Skeletal muscle tissue (tissue), 4 donors: ENCODE results near the gene DNM2. TPM values are rescaled to one million over a fixed set of nuclear protein-coding genes. Genes with fewer than 3 reads are reported as not detected.

Source experiments
- H3K27ac ChIP-seq: one replicate; pipeline ENCODE4 v1.7.0; 2013; ENCODE audit warnings: mild to moderate bottlenecking, low read depth, low read length, inconsistent platforms
- H3K27me3 ChIP-seq, 3 donors: one replicate each; pipeline ENCODE4 v1.7.0; 2013; ENCODE audit warnings: low read length in 3 of 3; ENCODE audit not compliant: control insufficient read depth in 3 of 3, insufficient read depth in 3 of 3
- H3K36me3 ChIP-seq, 3 donors: one replicate each; pipeline ENCODE4 v1.7.0; 2013; ENCODE audit warnings: low read length in 3 of 3; ENCODE audit not compliant: control insufficient read depth in 3 of 3, insufficient read depth in 3 of 3
- H3K4me1 ChIP-seq, 3 donors: one replicate each; pipeline ENCODE4 v1.7.0; 2013; ENCODE audit warnings: low read length in 3 of 3, mild to moderate bottlenecking in 3 of 3; ENCODE audit not compliant: control insufficient read depth in 3 of 3, insufficient read depth in 3 of 3
- H3K4me3 ChIP-seq, 3 donors: one replicate each; pipeline ENCODE4 v1.7.0; 2013; ENCODE audit warnings: low read length in 3 of 3
- H3K9ac ChIP-seq, 3 donors: one replicate each; pipeline ENCODE4 v1.7.0; 2013; ENCODE audit warnings: low read length in 3 of 3, mild to moderate bottlenecking in 3 of 3, moderate library complexity in 2 of 3, low read depth in 1 of 3
- H3K9me3 ChIP-seq, 3 donors: one replicate each; pipeline ENCODE4 v1.7.0; 2013; ENCODE audit warnings: low read length in 3 of 3; ENCODE audit not compliant: control insufficient read depth in 3 of 3
- total RNA-seq: library from RNA; depleted of rRNA; stranded (reverse); fragments of >200 nt; gene quantifications from one replicate; pipeline ENCODE4 v1.2.3, GENCODE V29; 2014
- donor health status: Osteomylitis.

The DNM2 gene
- total RNA-seq, 1 donor from 2014 or later = 54.8 TPM

DNA sequence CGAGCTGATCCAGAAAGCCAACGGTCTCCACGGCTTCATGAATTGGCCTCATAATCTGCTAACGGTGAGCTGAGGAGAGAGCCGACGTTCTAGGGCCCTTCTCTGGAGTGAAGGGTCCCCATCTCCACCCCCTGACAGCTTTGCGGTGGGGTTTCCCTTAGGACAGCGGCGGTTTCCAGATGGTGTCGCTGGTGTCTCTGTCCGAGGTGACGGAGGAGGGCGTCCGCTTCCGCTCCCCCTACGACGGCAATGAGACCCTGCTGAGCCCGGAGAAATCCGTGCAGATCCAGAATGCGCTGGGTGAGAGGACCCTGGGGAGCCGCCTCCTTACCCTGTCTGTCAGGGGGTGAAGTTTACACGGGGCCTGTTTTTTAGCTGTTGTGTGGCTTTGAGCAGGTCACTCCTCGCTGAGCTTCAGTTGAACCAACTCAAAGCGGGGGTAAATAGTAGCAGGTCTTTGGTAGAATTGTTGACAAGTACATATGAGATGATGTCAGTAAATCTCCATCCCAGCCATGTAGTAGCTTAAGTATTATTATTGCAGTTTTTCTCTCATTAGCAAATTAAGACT, 15.8 kb upstream of the DNM2 start:
- peak overlapping the region; percentile 67 for H3K27ac ChIP-seq
- peaks cover under 1 to 5% (median 3%) of the 10 kb centered on the region in 3 donors for H3K36me3 ChIP-seq
- H3K4me3 ChIP-seq = peak overlapping the region; percentile 88 to 98 (median 91)
- H3K9ac ChIP-seq = peak overlapping the region; percentile 81 to 92 (median 90)
- no peaks in the 10 kb centered on the region for H3K27me3 ChIP-seq
- peaks cover 10 to 15% (median 15%) of the 10 kb centered on the region in 3 donors for H3K4me1 ChIP-seq
- no peaks in the 10 kb centered on the region for H3K9me3 ChIP-seq

DNA sequence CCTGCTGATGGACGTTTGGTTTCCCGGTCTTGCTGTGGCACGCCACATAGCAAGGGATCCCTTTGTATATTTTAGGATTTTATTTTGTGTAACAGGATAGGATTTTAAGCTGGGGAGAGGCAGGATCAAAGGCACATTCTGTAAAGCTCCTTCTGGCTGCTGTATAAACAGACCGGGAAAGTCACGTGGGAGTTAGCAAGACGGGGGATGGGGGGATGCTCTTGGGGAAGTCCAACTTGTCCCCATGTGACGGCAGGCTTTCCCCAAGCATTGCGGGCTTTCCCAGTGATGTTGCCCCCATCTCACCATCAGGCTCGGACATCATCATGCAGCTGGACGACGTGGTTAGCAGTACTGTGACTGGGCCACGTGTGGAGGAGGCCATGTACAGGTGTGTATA, 10.9 kb upstream of the DNM2 start:
- no peak overlapping the region for H3K9ac ChIP-seq
- no peak overlapping the region for H3K4me3 ChIP-seq
- no peaks in the 10 kb centered on the region for H3K9me3 ChIP-seq
- peaks cover 12 to 21% (median 15%) of the 10 kb centered on the region in 3 donors for H3K36me3 ChIP-seq
- H3K27ac ChIP-seq = no peak overlapping the region
- H3K4me1 ChIP-seq = peaks cover 4 to 5% (median 4%) of the 10 kb centered on the region in 3 donors
- H3K27me3 ChIP-seq = no peaks in the 10 kb centered on the region

DNA sequence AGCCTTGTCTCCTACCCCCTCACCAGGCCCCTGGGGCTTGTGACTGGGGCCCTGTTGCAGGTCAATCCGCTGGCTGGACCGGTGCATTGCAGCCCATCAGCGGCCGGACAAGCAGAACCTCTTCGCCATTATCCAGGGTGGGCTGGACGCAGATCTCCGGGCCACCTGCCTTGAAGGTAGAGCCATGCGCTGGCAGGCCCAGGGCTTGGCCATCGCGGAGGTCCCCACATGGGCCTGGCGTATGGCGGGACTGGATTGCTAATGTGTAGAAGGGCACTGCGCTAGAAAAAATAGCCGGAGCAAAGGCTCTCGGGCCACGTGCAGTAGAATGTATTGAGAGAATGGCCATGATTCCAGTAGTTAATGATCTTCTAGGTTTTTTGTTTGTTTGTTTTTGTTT, 10.4 kb upstream of the DNM2 start:
- Histone ChIP-seq H3K9me3 (no peaks in the 10 kb centered on the region), H3K27ac (no peak overlapping the region), H3K36me3 (peaks cover 16 to 22% (median 16%) of the 10 kb centered on the region in 3 donors)

DNA sequence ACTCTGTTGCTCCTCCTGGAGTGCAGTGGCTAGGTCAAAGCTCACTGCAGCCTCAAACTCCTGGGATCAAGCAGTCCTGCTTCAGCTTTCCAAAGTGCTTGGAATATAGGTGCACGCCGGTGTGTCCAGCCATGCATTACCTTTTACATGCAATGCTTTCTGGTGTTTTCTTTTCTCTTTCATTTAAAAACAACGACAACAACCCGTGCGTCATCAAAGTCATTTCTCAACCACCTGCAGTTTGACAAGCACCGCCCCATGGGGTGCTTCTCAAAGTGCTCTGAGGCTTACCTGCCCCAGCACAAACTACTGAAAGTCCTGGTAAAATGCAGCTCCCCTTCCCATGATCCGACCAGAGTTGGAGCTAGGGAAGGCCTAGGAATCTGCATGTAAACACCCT, 9.6 kb upstream of the DNM2 start:
- Histone ChIP-seq H3K4me1 (no peaks in the 10 kb centered on the region), H3K4me3 (no peak overlapping the region), H3K9me3 (no peaks in the 10 kb centered on the region), H3K36me3 (peaks cover 22 to 30% (median 23%) of the 10 kb centered on the region in 3 donors), H3K9ac (no peak overlapping the region), H3K27me3 (no peaks in the 10 kb centered on the region), H3K27ac (no peak overlapping the region)

More for the DNA sequence above, 10.4 kb upstream of the DNM2 start:
- no peaks in the 10 kb centered on the region for H3K27me3 ChIP-seq
- no peak overlapping the region for H3K4me3 ChIP-seq
- H3K9ac ChIP-seq = no peak overlapping the region
- peaks cover 0 to under 1% (median 0%) of the 10 kb centered on the region in 3 donors for H3K4me1 ChIP-seq

DNA sequence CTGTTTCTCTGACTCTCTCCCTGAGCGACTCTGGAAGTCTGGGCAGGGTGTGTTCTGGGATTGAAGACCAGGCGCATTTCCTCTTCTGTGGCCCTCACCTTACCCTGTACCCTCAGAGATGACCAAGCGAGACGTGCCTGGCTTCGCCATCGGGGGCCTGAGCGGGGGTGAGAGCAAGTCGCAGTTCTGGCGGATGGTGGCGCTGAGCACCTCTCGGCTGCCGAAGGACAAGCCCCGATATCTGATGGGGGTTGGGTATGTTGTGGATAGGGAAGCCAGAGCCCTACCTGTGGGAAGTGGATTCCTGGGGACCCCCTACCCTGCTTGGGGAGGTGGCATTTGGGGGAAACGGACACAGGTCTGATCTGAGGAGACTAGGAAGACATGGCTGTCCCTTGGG, 5.8 kb upstream of the DNM2 start:
- Histone ChIP-seq H3K27me3 (no peaks in the 10 kb centered on the region), H3K4me1 (peaks cover 0 to 1% (median 0%) of the 10 kb centered on the region in 3 donors), H3K27ac (no peak overlapping the region), H3K4me3 (no peak overlapping the region), H3K36me3 (peaks cover 24 to 33% (median 27%) of the 10 kb centered on the region in 3 donors), H3K9me3 (no peaks in the 10 kb centered on the region), H3K9ac (no peak overlapping the region)

DNA sequence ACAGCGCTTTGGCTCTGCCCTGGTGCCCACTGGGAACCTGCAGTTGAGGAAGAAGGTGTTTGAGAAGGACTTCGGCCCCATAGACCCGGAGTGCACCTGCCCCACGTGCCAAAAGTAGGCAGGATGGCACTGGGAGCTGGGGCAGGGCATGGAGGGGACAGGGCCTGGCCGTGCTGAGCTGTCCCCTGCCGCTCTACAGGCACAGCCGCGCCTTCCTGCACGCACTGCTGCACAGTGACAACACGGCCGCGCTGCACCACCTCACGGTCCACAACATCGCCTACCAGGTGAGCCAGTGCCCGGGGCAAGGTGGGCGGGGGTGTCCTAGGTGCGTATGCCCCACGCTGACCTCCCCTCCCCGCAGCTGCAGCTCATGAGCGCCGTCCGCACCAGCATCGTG, 5.1 kb upstream of the DNM2 start:
- Histone ChIP-seq H3K27ac (no peak overlapping the region), H3K9ac (no peak overlapping the region), H3K27me3 (no peaks in the 10 kb centered on the region), H3K4me3 (no peak overlapping the region), H3K9me3 (no peaks in the 10 kb centered on the region), H3K36me3 (peaks cover 20 to 27% (median 24%) of the 10 kb centered on the region in 3 donors), H3K4me1 (peaks cover 0 to 3% (median 0%) of the 10 kb centered on the region in 3 donors)

DNA sequence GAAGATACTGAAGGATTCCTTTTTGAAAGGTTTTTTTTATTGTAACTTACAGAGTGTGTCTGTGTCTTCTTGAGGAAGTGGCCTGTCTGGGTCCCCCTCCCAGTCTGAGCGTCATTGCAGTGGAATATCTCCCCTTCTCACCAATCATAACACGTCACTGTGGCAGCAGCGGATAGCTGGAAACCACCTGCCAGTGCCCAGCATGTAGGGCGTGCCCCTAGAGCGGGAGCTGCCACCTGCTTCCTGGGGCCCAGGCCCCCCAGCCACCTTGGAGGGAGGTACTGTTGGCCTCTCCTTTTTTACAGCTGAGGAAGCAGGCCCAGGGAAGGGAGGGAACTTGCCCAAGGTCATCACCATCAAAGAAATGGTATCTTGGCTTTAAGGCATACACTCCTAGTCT, 4.6 kb upstream of the DNM2 start:
- H3K27ac ChIP-seq = no peak overlapping the region
- H3K4me1 ChIP-seq = peaks cover 0 to 3% (median 1%) of the 10 kb centered on the region in 3 donors
- H3K4me3 ChIP-seq = no peak overlapping the region
- no peaks in the 10 kb centered on the region for H3K27me3 ChIP-seq
- H3K36me3 ChIP-seq = peaks cover 18 to 25% (median 24%) of the 10 kb centered on the region in 3 donors
- no peak overlapping the region for H3K9ac ChIP-seq
- no peaks in the 10 kb centered on the region for H3K9me3 ChIP-seq

DNA sequence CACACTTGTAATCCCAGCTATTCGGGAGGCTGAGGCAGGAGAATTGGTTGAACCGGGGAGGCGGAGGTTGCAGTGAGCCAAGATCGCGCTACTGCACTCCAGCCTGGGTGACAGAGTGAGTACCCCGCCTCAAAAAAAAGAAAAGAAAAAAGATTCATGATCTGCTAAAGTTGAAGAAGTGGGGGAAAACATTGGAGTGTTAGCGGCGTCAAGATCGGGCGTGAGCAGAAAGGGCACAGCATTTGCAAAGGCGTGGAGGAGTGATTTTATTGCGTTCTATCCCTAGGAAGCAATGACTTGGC, 874 bp upstream of the DNM2 start:
- Histone ChIP-seq H3K9ac (peak overlapping the region in 2 of 3 donors; percentile 54 to 79), H3K9me3 (no peaks in the 10 kb centered on the region), H3K4me3 (peak overlapping the region; percentile 73 to 81 (median 79)), H3K36me3 (peaks cover 12 to 23% (median 20%) of the 10 kb centered on the region in 3 donors), H3K27me3 (no peaks in the 10 kb centered on the region), H3K27ac (peak overlapping the region; percentile 17), H3K4me1 (peaks cover 23 to 25% (median 24%) of the 10 kb centered on the region in 3 donors)

DNA sequence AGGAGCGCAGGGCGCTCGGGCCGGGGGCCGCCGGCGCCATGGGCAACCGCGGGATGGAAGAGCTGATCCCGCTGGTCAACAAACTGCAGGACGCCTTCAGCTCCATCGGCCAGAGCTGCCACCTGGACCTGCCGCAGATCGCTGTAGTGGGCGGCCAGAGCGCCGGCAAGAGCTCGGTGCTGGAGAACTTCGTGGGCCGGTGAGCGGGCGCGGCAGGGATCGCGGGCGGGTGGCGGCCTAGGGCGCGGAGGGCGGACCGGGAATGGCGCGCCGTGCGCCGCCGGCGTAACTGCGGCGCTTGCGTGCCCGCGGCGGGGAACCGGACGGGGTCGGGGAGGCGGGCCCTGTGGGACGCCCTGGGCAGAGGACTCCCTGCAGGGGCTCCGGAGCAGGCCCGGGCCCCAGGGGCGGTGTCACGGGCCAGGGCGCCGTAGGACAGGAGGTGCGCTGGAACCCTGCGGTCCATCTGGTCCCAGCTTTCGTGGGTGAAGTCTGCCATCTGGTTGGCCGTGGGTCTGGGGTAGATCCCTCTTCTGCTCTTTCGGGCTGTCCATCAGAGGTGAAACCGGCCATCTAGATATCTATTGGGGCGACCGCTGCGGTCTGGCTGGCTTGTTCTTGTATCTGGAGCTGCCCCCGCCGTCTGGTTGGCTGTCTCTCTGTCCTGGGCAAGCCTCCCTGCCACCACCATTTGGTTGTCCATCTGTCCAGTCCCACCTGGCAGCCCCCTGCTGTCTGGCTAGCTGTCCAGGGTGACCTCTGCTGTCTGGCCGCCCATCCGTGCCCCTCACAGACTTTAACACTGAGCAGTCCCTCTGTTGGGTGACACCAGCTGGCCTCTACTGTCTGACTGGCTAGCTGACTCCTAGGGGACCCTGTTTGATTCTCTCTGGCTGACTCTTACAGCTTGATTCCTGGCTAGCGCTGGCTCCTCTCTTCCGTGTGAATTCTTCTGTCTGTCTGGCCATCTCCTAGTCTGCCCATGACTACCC, 622 bp downstream of the DNM2 start:
- no peaks in the 10 kb centered on the region for H3K27me3 ChIP-seq
- H3K27ac ChIP-seq = peak overlapping the region; percentile 91
- H3K4me1 ChIP-seq = peaks cover 23 to 25% (median 24%) of the 10 kb centered on the region in 3 donors
- H3K9me3 ChIP-seq = no peaks in the 10 kb centered on the region
- H3K36me3 ChIP-seq = peaks cover 2 to 11% (median 10%) of the 10 kb centered on the region in 3 donors
- H3K4me3 ChIP-seq = peak overlapping the region; percentile 93 to 98 (median 97)
- H3K9ac ChIP-seq = peak overlapping the region; percentile 89 to 96 (median 95)
